PFSK-1 (cell line): ENCODE results near the gene SLC39A11.

Experiments used
- POLR2AphosphoS5 ChIP-seq: IDR thresholded peaks from 2 replicates; pipeline ENCODE4 v1.6.1; 2012; ENCODE audit warnings: low read depth, mild to moderate bottlenecking, control low read depth, low read length, moderate library complexity
- REST ChIP-seq, 2 experiments: IDR thresholded peaks; 2 replicates each; pipeline versions ENCODE4 v1.6.1 to v1.8.0; 2011 to 2012; ENCODE audit warnings: low read depth in 2 of 2, low read length in 2 of 2, control low read depth in 1 of 2, inconsistent platforms in 1 of 2, mild to moderate bottlenecking in 1 of 2, moderate library complexity in 1 of 2; ENCODE audit not compliant: insufficient read depth in 1 of 2
- SIN3A ChIP-seq: IDR thresholded peaks from 2 replicates; pipeline ENCODE4 v1.6.1; 2012; ENCODE audit warnings: mild to moderate bottlenecking, low read length, moderate library complexity, borderline replicate concordance; ENCODE audit not compliant: insufficient read depth
- TAF1 ChIP-seq: IDR thresholded peaks from 2 replicates; pipeline ENCODE4 v1.6.1; 2012; ENCODE audit warnings: low read length, control low read depth, borderline replicate concordance; ENCODE audit not compliant: insufficient read depth

GRCh38 chr17:72811976-72812687 is 280.4 kb downstream of the SLC39A11 start:
- TF ChIP-seq REST (IDR thresholded peaks at IDR 0.05; ENCODE audit: insufficient read depth in 1 of 2, low read depth in 2 of 2, low read length in 2 of 2): no peak
- no peak for TF ChIP-seq POLR2AphosphoS5
- TF ChIP-seq TAF1: no peak
- no peak for TF ChIP-seq SIN3A
